SIG-M5 treated with dmso at 0.1 percent for 504 hours (cell line): ENCODE measurements around the gene FRMPD2.
"Not testable (repeated sequence)": the region's sequence is repeated elsewhere in the genome, so short reads cannot be mapped to it uniquely, and the experiment has no call there.

Experiments used
- DNase-seq: peaks from one replicate; lab custom pipeline; 2025; ENCODE audit not compliant: unreplicated experiment; lab: John Stamatoyannopoulos, UW

Gene FRMPD2

DNA sequence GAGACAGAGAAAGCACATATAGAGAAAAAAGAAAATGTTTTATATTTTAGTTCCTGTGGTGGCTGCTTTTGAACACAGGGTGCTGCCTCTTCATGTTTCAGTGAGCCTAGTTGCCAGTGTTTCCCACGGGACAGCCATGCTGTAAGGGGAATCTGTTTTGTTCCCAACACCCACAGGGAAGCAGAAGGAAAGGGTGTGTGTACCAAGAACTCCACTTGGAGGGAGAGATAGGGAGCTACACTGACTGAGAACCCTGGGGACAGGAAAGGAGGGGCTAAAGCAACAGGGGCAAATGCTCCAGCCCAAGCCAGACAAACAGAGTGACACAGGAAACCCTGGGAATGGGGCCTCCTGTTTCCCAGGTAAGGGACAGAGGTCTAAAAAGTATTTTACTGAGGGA, 40.2 kb downstream of the FRMPD2 start:
- DNase-seq = no peak

DNA sequence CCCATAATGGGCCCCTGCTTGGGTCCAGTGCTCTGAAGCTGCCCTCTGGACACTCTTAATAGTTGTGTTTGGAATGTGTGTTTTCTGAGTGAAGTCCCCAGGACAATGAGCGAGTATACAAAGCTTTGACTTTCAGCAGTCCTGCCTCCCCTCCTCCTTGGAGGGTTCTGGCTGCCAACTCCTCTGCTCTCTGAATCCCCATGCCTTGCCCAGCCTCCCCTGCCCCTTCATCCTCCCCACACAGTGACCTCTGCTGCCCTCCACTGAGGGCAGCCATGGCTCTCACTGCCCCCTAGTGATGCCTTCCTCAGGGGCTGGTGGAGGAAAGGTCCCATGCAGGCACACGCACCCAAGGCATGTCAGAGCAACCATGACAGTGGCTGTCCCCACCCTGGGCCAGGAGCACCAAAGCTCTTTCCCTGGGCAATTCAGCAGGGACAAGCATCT, 40.9 kb downstream of the FRMPD2 start:
- DNase-seq = no peak

DNA sequence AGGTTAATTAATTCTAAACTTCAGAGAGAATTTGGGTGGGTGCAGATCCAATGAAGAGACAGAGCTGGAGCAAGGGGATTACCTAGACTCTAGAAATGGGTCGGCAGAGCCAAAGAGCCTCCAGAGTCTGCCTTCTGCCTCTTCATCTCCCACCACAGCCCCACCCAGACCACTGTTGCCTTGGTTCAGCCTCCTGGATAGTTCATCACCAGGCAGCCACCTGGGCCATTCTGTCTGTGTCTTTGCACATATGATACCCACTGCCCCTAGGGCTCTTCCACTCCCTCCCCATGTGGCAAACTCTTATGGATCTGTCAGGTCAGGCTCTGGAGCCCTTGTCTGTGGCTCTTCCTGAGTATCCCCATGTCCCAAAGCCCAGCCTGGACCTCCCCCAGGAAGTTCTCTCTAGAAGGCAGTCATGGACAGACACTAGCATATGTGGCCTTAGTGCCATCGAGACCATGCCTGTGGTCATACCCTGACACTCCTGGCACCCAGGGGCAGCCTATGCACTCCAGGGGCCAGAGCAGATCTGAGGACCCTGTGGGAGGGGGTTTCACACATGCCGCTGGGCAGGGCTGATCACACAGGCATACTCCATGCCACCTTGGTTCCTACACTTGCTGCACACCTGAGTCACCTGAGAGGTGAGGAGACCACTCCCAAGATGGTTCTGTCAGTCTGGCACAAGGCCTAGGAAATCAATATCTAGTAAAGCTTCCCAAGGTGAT, 41.6 kb downstream of the FRMPD2 start:
- no peak for DNase-seq

DNA sequence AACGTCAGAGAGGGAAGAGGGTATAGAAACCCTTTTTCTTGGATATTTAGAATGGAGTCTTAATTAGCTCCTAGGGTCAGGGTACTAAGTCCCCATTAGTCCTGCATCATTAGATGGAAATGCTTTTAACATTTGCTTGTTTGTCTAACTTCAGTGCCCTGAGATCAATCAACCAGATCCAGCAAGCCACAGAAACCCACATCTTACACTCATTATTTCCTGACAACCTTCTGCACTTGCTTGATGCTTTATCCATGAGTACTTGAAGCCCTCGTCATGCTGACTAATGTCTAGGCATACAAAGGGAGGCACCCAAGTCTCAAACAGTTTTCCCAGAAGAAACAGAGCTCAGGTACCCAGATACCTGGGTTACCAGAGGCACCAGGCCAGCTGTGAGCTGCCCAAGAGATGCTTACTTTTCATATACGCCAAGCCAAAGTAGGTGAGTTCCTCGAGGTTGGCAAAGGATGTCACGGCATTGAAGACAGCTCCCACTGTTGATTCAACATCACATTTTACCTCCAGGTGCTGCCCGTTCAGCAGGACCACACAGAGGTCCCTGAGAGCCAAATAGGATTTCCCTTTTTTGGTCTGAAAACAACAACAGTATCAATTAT, 42.7 kb downstream of the FRMPD2 start:
- no peak for DNase-seq

DNA sequence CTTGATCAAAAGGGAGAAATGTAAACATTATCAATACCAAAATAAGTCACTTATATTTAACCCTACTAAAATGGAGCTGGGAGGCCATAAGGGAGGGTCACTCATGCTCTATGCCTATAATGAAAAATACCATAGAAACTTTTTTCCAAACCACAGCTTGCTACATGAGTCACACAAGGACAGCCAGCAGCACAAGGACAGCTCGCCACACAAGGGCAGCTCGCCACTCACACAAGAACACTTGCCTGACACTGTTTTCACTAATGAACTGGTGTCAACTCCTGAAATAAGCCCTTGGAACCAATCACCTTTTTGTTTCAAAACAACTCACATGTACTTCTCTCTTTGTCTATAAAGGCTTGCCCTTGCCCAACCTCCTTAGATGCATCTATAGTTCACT, 43.3 kb downstream of the FRMPD2 start:
- no peak for DNase-seq

DNA sequence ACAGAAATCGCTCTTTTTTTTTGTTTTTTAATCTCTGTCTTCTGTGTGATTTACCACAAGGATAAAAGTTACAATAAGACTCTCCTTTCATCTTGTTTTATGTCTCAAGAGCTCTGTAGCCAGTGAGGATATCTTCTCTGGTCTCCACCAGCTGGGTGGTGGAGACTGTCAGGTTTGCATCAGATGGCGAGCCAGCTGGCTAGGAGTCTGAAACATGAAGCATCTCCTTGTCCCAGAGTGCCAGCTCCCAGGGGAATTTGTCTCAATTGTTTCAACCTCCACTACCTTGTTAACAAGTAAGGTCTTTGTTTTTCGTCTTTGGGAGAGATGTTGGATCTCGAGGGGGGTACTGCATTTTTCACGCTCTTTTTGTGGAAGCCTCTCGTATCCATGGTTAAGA, 47.3 kb downstream of the FRMPD2 start:
- DNase-seq = no peak

DNA sequence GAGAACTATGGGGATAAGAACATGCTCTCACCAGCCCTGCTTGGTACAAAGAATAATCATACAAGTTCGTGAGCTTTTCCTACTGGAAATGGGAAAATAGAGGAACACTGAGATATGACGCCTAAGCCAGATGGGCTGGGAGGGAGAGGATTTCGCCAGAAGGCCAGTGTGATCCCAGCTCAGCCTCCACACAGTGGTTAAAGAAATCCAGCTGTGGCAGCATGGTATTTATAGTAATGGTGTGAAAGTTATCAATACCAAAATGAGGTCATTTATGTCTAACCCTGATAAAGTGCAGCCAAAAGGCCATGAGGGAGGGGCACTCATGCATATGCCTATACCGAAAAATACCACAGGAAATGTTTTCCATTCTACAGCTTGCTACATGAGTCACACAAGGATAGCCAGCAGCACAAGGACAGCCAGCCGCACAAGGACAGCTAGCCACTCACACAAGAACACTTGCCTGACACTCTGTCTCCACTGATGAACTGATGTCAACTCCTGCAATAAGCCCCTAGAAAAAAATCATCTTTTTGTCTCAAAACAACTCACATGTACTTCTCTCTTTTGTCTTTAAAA, 49.4 kb downstream of the FRMPD2 start:
- no peak for DNase-seq

DNA sequence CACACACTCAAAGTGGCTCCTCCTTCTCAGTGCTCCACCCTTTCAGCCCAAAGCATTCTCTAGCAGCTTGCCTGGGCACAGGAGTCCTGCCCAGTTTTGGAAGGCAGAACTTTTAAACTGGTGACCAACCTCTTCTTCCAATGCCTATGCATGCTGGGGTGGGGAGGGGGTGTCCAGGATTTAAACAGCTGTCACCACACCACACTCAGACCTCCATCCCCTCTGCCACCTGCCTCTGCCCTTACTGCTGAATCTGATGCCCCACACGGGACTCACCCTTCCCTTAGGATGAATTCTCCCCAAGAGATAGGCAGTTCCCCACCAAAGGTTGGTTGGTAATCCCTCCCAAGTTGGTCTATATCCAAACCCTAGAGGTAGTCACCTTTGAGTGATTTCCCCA, 50.2 kb downstream of the FRMPD2 start:
- DNase-seq = no peak

DNA sequence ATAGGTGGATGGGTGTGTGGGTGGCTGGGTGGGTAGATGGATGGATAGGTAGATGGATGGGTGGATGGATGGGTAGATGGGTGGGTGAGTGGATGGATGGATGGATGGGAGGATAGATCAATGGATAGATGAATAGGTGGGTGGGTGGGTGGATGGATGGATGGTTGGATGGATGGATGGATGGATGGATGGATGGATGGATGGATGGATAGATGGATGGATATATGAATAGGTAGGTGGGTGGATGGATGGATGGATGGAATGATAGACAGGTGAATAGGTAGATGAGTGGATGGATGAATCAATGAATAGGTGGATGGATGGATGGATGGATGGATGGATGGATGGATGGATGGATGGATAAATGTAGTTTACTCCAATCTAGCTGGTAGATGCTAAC, 52.7 kb downstream of the FRMPD2 start:
- no peak for DNase-seq

DNA sequence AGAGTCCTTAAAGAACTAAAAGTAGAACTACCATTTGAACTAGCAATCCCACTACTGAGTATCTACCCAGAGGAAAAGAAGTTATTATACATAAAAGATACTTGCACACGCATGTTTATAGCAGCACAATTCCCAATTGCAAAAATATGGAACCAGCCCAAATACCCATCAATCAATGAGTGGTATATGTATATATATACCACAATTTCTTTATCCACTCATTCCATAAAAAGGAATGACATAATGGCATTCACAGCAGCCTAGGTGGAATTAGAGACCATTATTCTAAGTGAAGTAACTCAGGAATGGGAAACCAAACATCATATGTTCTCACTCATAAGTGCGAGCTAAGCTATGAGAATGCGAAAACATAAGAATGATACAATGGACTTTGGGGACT, 53.5 kb downstream of the FRMPD2 start:
- not testable (repeated sequence) for DNase-seq

DNA sequence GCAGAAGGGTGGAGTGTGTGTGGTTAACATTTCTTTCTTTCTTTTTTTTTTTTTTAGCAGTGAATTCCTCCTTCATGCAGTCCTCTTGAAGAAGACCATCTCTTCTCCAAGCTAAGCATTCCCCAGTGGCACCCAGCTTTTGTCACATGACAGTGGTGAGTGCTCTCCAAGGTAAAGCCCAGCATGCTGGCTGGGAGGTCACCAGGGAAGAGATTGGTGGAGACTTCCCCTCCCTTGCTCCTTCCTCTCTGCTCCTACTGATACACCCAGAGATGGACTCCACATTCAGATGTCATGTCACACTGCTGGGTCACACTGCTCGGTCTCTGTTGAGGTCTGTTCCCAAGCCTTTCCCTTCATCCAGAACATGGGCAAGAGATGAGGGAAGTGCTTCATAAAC, 55.3 kb downstream of the FRMPD2 start:
- DNase-seq = no peak

DNA sequence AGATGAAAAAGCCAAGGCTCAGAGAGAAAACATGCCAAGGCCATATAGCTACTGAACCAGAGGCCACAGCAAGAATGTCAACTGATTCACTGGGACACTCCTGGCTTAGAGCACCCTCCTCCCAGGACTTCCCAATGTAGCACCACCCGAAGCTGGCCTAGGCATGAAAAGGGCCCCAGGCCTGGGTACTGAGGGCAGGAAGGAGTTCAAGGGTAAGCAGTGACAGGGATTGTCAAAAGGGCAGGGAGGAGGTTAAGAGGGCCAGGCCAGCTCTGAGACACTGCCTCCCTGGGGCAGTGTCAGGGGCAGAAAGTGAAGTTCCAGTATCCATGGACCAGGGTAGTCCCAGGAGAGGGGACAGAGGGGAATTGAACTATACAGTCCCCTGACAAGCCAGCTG, 57.8 kb downstream of the FRMPD2 start:
- no peak for DNase-seq

DNA sequence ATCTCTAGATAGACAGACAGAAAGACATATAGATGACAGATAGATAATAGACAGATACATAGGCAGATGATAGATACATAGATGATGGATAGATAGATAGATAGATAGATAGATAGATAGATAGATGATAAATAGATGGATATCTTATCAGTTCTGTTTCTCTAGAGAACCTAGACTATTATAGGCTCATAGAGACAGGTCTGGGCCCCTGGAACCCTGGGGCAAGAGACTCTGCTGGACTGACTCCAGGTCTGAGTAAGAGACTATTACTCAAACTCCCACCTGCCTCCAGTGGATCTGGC, 58.3 kb downstream of the FRMPD2 start:
- no peak for DNase-seq

DNA sequence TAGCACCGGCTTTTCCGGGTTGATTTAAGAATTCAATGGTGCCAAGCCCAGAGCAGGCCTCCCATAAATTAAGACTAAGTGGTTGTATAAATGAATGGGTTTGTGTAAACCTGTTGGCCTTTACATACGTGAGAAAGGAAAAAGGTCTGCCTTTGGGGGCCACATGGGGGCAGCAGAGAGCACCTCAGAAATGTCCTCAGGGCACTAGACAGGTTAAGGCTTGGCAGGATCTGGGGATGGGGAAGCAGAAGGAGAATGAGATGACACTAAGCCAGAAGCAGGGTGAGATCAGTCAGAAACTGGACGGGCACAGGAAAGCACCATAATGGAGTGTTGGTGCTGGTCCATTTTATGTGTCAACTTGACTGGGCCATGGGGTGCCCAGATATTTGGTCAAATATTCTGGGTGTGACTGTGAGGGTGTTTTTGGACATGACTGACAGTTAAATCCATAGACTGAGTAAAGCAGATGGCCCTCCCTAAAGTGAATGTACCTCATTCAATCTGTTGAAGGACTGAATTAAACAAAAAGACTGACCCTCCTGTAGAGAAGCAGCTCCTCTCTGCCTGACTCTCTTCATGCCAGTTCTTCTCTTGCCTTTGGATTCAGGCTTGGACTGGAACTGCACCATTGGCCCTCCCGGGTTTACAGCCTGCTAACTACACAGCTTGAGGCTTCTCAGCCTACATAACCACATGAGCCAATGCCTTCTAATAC, 58.9 kb downstream of the FRMPD2 start:
- peak; percentile 57 for DNase-seq

DNA sequence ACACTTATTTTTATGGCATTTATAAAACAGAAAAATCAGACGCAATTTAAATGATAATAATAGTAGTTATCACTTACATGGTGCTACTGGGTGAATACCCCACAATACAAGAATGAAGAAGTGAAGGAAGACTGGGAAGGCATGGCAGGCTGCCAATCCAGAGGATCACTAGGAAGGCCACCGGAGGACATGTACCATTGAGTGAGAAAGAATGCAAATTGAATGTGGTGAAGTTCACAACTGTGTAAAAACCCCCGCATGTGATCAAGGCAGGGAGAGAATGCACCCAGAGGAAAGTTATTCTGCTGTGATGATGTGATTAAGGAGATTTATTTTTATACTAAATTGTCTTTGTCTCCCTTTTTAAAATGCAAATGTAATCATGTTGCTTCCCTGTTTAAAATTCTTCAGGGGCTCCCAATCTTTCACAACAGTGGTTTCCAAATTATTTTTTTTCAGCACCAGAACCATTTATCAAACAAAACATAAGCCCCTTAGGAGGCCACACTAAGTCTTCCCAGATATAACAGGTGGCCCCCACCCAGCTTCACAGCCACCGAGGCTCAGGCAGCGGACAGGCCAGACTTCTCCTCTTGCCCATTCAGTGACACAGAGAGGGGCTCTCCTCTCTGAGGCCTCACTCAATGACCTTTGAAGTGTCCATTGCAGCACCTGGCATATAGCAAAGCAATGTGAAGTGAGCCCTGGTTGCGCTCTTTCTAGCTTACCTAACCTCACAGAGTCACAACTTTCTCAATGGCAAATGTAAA, 59.6 kb downstream of the FRMPD2 start:
- no peak for DNase-seq

DNA sequence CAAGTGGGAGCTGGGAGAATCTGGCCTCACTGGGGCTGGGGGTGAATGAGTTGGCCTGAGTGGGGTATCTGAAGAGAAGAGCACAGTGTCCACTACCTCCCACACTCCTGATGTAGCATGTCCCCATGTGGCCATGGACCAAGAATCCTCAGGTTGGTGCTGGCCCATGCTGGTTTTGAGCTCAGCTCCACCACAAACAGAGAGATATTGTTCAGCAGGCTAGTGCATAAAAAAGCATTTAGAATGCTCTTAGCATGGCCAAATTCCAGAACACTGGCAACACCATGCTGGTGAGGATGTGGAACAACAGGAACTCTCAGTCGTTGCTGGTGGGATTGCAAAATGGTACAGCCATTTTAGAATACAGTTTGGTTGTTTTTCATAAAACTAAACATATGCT, 61.4 kb downstream of the FRMPD2 start:
- no peak for DNase-seq

DNA sequence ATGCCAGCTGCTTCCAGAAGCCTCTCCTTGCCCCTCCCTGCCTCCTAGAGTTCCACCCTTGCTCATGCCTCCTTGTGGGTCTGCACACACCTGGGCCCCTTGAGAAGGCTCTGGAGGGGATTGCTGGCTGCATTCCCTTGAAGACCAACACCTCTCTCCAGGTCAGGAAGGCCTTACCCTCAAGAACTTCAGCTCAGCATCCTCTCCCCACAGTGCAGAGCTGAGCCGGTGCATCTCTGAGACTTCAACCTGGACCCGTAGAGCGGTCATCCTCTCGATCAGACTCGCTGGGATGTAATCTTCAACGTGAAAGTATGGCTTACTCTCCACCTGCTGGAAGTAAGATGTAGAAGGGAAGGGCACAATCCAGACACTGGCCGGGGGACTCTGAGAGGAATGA, 62.7 kb downstream of the FRMPD2 start:
- no peak for DNase-seq

DNA sequence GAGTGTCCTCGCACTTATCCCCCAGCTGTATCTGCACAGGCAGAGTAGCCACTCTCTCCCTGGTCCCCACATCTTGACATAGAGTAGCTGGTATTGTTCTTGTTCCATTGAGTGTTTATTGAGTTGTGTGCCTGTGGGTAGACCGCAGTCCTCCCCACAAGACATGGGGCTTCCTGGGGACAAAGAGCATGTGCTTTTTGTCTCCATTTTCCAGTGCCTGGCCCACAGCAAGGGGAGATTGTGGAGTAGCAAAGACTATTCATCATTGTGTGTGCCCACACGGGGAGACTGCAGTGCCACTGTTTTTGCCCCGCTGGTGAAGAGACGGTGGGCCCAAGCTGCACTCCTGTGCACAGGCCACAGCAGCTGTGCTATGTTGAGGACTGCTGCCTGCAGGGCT, 63.5 kb downstream of the FRMPD2 start:
- DNase-seq = no peak

DNA sequence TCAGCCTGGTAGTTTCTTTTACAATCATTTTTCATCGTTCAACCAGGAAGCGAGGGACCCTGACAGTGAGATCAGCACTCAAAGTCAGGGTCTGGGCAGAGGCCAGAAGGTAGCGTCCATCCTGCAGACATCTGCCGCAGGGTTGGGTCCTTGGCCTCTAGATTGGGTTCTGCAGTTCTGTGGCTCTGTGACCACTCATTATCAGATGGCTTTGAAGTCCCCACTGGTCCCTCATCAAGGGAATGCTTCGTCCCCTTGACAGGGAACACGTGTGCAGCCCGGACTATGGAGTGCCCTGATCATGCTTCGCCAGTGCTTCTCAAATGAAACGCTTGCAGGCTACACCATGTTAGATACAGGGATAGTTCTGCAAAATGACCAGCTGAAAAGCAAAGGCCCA, 64.1 kb downstream of the FRMPD2 start:
- DNase-seq = no peak

DNA sequence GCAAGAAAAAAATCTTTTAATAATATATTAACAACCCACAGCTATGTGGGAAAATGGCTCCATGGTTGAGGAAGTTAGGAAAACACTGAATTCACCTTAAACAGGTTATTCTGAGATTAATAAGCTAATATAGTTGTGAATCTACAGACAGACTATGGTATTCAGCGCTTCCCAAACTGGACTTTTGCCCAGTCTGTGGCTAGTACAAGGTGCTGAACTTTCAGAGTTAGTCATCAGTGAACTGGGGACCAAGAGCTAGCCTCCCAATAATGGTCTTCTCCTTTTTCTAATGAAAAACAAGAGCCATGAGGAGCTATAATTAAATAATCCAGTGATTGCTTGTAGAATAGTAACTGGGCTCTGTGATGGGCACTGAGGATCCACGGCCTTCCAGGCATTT, 65.3 kb downstream of the FRMPD2 start:
- no peak for DNase-seq

DNA sequence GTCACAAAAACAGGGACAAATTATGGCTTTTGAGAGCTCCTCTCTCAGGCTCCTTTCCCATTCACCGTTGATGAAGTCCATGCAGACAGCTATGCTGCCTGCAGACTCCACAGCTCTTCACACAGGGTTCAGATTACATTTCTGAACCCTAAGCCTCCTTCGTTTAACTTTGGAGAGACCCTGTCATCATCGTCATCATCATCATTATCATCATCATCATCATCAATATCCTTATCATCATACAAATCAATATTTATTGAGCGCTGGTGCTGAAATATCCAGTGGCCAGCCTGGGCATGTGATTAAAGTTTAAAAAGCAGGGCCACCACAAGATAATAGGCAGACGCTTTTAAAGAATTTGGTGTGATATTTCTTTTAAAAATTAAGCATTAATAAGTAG, 66.6 kb downstream of the FRMPD2 start:
- no peak for DNase-seq
